ENCODE data around the gene SMC4.

- TF ChIP-seq POLR2A (IDR thresholded peaks at IDR 0.05) (no peak), CTCF (IDR thresholded peaks at IDR 0.05) (no peak)
These were observed 29.7 kb upstream of the SMC4 start for GRCh38 chr3:160369784-160370183.

All from heart left ventricle (tissue), 13 donors.